DOHH2 (cell line): ENCODE data around the gene CD151.

ENCODE experiments used
- H3F3A ChIP-seq: fragments of 200-600 bp; sonication (generic), shearing (Covaris generic); 2 replicates; pipeline ENCODE4 v1.6.0; 2016; ENCODE audit warnings: antibody characterized with exemption, mild to moderate bottlenecking; ENCODE audit not compliant: control insufficient read depth, insufficient read depth
- H3K27ac ChIP-seq: fragments of 200-600 bp; sonication (generic); 2 replicates; pipeline ENCODE4 v1.5.1; 2014; ENCODE audit warnings: low read depth, mild to moderate bottlenecking, low read length, moderate library complexity
- H3K27me3 ChIP-seq: fragments of 200-600 bp; sonication (generic); 2 replicates; pipeline ENCODE4 v1.6.1; 2014; ENCODE audit warnings: mild to moderate bottlenecking, low read length, mixed read lengths; ENCODE audit not compliant: control insufficient read depth
- H3K36me3 ChIP-seq: fragments of 200-600 bp; sonication (generic); 2 replicates; pipeline ENCODE4 v1.6.1; 2014; ENCODE audit warnings: mild to moderate bottlenecking, low read length, moderate library complexity, mixed read lengths; ENCODE audit not compliant: control insufficient read depth
- H3K4me1 ChIP-seq: fragments of 200-600 bp; sonication (generic); 2 replicates; pipeline ENCODE4 v1.6.1; 2014; ENCODE audit warnings: mild to moderate bottlenecking, low read length, mixed read lengths; ENCODE audit not compliant: control insufficient read depth
- H3K4me2 ChIP-seq: fragments of 200-600 bp; sonication (generic); 2 replicates; pipeline ENCODE4 v1.6.0; 2014; ENCODE audit warnings: mild to moderate bottlenecking, low read length, moderate library complexity
- H3K4me3 ChIP-seq: fragments of 200-600 bp; sonication (generic); 2 replicates; pipeline ENCODE4 v1.5.1; 2014; ENCODE audit warnings: mild to moderate bottlenecking, low read length, mixed read lengths
- H3K79me2 ChIP-seq: fragments of 200-600 bp; sonication (generic); 2 replicates; pipeline ENCODE4 v1.6.1; 2014; ENCODE audit warnings: mild to moderate bottlenecking, low read length, mixed read lengths; ENCODE audit not compliant: control insufficient read depth
- H3K9me2 ChIP-seq: fragments of 200-600 bp; sonication (generic); replicated peaks from 2 replicates; pipeline ENCODE4 v1.6.1; 2014; ENCODE audit warnings: mild to moderate bottlenecking, low read length, mixed read lengths; ENCODE audit not compliant: control insufficient read depth
- H3K9me3 ChIP-seq: fragments of 200-600 bp; sonication (generic); 2 replicates; pipeline ENCODE4 v1.6.1; 2014; ENCODE audit warnings: antibody characterized with exemption, low read length, mixed read lengths; ENCODE audit not compliant: control insufficient read depth, insufficient read depth
- H4K20me1 ChIP-seq: fragments of 200-600 bp; sonication (generic); 2 replicates; pipeline ENCODE4 v1.6.0; 2014; ENCODE audit warnings: low read depth, mild to moderate bottlenecking, antibody characterized with exemption, low read length, moderate library complexity; ENCODE audit not compliant: control insufficient read depth, insufficient read depth
- CTCF ChIP-seq: fragments of 200-600 bp; sonication (generic); IDR thresholded peaks from one replicate; pipeline ENCODE4 v1.5.1; 2014; ENCODE audit warnings: antibody characterized with exemption, mild to moderate bottlenecking, low read depth, low read length; ENCODE audit not compliant: poor library complexity, severe bottlenecking
- EZH2phosphoT487 ChIP-seq: fragments of 200-600 bp; sonication (generic); IDR thresholded peaks from 2 replicates; pipeline ENCODE4 v1.6.1; 2017; ENCODE audit warnings: borderline replicate concordance, mild to moderate bottlenecking, antibody characterized with exemption, low read length, moderate library complexity, mixed read lengths

The CD151 gene

DNA sequence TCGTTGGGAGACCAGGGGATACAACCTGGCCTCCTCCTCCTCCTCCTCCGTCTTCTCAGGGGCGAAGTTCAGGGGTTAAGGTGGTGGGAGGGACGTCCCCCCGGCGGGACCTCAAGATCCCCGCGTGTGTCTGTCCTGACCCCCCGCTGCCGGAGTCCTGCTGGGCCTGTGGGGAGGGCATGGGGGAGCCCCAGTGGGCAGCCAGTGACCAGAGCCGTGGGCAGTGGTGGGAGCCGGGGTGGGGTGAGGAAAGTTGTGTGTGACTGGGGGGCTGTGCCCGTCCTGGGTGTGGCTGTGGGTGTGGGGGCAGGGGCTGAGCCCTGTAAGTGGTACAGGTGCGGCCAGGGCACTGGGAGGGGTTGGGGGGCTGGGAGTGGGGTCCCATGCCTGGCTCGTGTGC lies 20.0 kb downstream of the CD151 start:
- H3K4me3 ChIP-seq, result no peak overlapping the region
- TF ChIP-seq EZH2phosphoT487 (no peak), CTCF (no peak)

DNA sequence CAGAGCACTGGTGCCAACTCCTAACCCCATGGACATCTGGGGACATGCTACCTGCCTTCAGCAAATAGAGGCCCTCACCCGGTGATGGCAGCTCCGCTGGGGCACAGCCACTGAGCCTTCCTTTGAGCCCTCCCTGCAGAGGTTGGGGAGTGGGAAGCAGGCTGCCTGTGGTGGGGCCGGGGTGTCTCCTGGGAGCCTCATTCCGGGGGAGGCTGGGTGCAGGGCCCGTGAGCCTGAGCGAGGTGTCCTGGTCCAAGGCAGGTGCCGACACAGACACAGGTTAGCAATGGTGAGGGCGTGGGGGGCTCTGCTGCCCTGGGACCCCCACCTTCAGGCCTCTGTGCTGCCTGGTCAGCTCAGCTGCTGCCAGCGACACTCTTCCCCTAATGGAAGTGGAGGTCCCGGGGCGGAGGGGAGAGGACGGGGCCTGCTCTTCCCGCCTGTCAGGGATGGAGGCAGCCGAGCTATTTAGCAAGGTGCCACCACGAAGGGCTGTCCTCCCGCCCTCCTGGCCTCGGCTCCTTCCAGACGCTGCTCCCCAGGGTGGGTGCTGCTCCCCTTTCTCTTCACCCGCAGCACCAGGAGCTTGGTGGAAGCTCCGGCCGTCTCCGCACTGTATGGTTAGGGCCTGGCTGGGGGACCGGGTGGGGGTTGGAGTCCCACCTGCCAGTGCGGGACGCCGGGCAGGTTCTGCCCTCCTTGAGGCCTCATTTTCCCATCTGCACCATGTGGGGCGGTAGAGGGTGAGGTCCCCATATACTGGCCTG lies 21.1 kb downstream of the CD151 start:
- Histone ChIP-seq H3K36me3 (no peaks in the 10 kb centered on the region), H3K27ac (no peak overlapping the region), H3F3A (no peaks in the 10 kb centered on the region), H3K9me3 (no peaks in the 10 kb centered on the region), H3K27me3 (peaks cover 9% of the 10 kb centered on the region), H3K4me1 (peaks cover 6% of the 10 kb centered on the region), H4K20me1 (peaks cover 4% of the 10 kb centered on the region; the same call in 1 of the 2 replicates), H3K79me2 (no peaks in the 10 kb centered on the region), H3K4me3 (no peak overlapping the region), H3K9me2 (no peaks in the 10 kb centered on the region), H3K4me2 (no peak overlapping the region)
- no peak for TF ChIP-seq CTCF

More for the DNA sequence above, 20.0 kb downstream of the CD151 start:
- no peaks in the 10 kb centered on the region for H3K9me2 ChIP-seq
- no peaks in the 10 kb centered on the region for H3K9me3 ChIP-seq
- no peaks in the 10 kb centered on the region for H3K79me2 ChIP-seq
- H3K27me3 ChIP-seq, result peaks cover 14% of the 10 kb centered on the region
- H3K4me2 ChIP-seq, result no peak overlapping the region
- H3K36me3 ChIP-seq, result no peaks in the 10 kb centered on the region
- H3F3A ChIP-seq, result no peaks in the 10 kb centered on the region
- H3K27ac ChIP-seq, result no peak overlapping the region
- peaks cover 4% of the 10 kb centered on the region; the same call in 1 of the 2 replicates for H4K20me1 ChIP-seq
- peaks cover 15% of the 10 kb centered on the region for H3K4me1 ChIP-seq

- no peak overlapping the region for H3K4me2 ChIP-seq
- no peak for TF ChIP-seq CTCF
- no peak for TF ChIP-seq EZH2phosphoT487
- no peaks in the 10 kb centered on the region for H3K79me2 ChIP-seq
These were observed 22.0 kb downstream of the CD151 start for GRCh38 chr11:854601-855329.

More at GRCh38 chr11:854601-855329, 22.0 kb downstream of the CD151 start:
- no peaks in the 10 kb centered on the region for H3K9me2 ChIP-seq
- H3K36me3 ChIP-seq, result no peaks in the 10 kb centered on the region
- H3K4me3 ChIP-seq, result no peak overlapping the region
- H3K4me1 ChIP-seq, result no peaks in the 10 kb centered on the region
- H3F3A ChIP-seq, result no peaks in the 10 kb centered on the region
- H4K20me1 ChIP-seq, result 0 out of 2 replicates have a peak, but pooled peaks cover 4% of the 10 kb centered on the region
- peaks cover 3% of the 10 kb centered on the region for H3K27me3 ChIP-seq
- no peaks in the 10 kb centered on the region for H3K9me3 ChIP-seq
- no peak overlapping the region for H3K27ac ChIP-seq
